GM18861 (cell line): ENCODE results near the gene PACC1.

Source experiments
- ATAC-seq: cut with Tn5 transposase; IDR thresholded peaks from one replicate; pipeline ENCODE4 v1.9.1; 2021; ENCODE audit not compliant: unreplicated experiment

The PACC1 gene

DNA sequence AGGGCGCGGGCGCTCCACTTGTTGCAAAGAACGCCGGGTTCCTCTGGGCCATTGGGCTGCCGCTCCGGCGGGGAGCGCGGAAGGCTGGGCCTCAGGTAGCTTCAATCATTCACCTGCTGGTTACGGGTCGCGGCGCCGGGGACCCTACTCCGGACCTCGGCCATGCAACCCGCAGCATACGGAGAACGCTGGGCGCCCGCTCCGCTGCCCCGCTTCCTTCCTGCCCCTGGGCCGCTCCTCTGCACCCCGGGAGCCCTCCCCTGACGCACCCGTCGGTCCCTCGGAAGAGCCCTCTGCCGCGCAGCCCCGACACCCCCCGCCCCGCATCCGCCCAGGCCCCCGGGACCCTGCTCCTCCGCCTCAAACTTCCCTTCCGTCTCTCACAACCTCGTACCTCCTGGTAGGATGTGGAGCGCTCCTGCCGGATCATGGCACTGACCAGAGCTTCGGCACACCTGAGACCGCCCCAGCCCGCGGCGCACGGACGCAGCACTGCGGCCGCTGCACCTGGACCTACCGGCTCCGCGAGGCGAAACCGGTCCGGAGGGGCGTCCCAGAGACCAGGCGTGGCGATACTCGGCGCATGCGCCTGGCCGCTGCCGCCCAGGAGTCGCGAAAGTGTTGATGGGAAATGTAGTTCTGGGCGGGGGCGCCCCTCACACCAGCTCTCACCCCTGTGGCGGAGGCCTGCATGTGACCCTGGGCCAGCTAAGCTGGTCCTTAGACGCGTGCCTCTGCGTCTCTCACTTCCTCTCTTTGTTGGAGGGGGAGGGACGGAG is at the start of gene PACC1:
PACC1 (minus strand) TSS at position 559 of the 779 bp plus-strand sequence; CDS start at position 430, 129 bp downstream.
- ATAC-seq, result peak; percentile 98

DNA sequence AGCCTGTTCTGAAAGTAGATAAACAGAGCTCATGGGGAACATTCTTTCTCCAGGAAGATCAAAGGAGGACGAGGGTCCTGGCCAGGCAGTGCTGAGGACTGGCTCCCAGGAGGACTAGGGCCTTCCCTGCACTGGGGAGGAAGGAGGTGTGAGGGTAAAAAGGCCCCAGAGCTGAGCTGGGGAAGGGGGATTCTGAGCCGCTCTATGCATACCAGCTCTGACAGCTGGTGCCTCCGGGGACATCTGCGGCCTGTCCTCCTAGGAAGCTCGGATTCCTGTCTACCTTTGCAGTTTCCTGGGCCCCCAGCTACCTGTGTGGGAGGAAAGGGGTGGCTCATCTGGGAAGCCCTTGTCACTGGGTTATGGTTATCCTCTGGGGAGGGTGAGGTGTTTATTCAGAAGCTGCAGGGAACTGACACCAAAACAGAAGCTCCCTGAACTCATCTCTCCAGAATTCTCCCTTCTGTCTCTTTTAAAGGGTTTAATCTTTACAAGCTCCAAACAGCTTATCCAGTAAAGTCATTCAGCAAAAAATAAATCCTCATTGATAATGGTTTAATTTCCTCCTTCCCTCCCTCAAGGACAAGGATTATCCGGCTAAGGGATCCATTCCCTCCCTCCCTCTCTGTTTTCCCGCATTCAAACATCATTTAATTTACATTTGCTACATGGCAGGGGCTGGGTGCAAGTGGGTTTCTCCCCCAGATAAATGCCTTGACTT is 49.0 kb upstream of the PACC1 start:
- no peak for ATAC-seq

DNA sequence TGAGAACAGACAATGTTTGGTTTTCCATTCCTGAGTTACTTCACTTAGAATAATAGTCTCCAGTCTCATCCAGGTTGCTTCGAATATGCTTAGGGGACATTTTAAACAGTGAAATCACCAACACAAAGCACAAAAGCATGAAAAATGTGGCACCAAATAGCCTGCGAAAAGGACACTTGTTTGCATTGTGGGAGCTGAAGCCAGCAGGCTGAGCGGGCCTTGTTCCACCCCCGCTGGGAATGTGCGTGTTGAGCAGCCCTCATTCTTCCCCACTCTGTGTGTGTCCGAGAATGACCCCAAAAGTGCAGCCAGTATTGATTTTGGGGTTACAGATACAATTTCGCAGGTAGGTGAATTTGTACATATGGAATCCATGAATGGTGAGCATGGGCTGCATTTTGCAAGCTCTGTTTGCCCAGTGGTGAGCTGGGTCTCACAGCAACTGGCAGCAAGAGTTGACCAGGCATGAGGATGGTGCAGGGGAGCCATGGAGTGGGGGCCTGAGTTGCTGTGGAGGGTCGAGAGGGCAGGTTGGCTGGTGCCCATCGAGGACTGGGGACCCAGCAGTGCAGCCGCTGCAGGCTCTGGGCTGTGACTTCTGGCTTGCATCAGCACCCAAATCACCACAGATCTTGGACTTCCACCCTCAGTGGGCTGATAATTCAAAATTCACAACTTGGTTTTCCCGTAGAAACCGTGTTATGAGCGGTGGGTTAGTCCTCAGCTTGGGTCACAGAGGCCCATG is 47.4 kb upstream of the PACC1 start:
- no peak for ATAC-seq

DNA sequence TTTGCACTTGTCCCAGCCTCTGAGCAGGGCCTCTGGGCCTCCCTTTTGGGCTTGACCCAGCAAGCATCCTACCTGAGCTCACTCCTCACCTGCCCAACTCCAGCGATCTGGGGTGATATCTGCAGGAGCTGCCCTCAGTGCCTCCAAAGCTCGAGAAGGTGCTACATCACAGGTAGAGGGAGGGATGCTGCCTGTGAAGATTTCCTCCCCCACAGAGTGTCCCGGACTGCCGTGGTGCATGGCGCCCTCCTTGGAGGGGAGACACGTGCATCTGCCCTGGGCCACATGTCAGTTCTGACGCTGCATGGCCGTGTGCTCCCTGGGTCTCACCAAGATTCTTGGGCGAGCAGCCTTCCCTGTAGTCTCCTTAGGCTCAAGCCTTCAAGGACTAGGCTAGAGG is 45.7 kb upstream of the PACC1 start:
- ATAC-seq, result no peak

DNA sequence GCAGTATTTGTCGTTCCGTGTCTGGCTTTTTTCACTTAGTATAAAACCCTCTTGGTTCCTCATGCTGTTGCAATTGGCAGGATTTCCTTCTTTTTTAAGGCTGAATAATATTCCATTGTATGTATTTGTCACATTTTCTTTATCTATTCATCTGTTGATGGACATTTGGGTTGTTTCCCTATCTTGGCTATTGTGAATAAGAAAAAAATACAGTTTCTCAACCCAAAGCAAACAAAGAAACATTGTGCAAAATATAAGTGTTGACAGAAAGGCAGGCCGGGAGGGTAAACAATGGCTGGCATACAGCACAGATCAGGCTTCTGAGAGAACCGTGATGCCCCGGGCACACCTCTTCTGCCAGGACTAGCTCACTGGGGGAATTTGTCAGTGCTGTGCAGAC is 45.0 kb upstream of the PACC1 start:
- ATAC-seq, result no peak

DNA sequence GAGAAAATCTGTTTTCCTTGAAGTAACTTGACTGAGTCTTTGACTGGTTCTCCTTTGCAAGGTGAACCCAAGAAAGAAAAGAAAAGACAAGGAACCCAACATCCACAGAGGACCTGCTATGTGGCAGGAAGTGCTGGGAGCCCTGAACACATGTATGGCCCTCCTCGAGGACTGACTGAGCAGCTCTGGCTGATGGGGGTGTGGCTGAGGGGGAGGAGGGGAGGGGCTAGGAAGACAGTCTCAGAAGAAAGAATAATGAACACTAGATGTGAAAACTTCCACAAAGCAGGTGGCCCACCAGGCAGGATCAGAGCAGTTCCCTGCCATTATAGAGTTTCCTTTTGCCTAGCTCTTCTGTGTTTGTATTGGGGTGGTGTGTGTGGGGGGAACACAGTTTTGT is 44.1 kb upstream of the PACC1 start:
- ATAC-seq, result no peak

DNA sequence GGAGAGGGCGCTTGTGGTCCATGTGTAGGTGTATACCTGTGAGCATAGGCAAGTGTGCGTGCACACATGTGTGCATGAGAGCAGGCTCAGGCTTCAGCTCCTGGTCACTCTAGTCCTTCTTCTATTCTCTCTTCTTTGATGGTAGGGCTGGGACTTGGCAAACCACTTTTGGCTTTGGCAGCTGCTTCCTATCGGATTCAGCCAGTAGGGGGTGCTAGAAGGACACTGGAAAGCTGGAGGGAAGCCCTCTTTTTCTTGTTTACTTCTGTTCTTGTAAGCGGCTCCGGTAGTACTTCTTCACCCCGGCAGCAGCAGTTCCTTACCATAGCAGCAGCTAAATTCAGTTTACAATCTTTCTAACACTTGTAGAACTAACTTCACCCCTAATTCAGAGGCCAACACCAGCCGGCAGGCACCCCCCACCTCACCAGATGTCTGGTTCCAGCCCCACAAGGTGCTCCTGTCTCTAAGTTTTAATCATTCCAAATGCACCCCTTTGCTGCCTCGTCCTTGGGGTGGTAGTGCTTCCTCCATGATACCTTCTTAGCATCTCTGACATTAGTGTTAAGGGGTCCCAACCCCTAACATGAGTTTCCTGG is 43.2 kb upstream of the PACC1 start:
- no peak for ATAC-seq

DNA sequence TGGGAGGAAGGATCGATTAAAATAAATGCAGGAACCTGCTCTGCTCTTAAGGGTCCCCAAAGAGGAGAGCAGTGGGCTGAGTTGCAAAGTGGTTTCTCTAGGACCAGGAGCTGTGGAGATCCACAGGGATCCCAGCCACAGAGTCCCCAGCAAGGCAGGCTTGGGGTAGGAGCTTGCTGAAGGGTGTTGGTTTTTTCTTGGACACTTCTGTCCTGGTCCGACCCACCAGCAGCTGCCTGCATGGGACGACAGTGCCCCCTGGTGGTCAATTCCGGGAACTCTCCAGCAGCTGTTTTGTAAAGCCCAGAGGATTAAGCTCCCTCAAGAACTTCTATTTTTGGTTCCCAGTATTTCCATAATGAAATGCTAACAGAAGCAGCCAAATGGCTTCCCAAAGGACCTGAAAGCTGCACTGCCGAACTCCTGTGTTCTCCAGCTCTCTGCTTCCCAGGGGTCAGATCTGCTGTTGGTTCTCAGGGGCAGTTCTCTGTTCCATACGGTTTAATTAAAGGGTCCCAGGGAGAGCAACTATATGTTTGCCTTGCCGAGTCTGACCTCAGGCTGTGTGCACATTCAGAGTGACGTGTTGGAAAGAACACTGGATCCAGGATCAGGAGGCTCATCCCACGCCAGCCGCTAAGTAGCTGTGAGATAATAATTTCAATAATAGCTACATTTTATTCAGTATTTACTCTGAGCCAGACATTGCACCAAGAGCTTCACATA is 41.3 kb upstream of the PACC1 start:
- ATAC-seq, result peak; percentile 60

DNA sequence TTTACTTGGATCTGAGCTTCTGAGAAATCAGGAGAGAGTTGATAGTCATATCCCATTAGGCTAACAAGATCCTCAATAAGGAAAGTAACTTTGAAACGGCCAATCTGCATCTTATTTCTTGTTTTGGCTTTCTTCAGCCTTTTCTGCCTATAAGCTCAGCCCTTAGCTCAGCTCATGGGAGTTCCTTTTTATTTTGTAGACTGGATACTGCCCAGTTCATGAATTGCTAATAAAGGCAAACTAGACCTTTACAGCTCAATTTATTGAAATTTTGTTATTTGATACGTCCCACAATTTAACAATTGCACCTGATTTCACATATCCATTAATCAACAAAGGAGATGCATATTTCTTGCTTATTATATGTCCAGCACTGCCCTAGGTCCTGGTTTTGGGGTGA is 40.7 kb upstream of the PACC1 start:
- no peak for ATAC-seq

DNA sequence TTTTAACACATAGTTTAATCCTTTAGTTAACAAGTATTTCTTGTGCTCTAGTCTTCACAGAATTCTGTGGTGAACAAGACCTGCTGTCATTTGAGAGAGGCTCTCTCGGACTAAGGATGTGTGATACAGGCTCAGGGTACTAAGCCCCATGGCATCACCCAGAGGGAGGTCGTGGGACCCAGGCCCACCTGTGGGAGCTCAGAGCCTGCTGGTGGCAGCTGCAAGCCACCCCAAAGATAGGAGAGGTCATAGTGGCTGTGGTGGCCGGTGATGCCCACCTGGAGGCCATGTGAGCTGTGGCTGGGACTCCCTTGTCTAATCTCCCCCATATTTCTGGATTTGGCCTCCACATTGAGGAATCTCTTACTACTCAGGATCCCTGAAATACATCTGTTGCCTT is 40.1 kb upstream of the PACC1 start:
- no peak for ATAC-seq

DNA sequence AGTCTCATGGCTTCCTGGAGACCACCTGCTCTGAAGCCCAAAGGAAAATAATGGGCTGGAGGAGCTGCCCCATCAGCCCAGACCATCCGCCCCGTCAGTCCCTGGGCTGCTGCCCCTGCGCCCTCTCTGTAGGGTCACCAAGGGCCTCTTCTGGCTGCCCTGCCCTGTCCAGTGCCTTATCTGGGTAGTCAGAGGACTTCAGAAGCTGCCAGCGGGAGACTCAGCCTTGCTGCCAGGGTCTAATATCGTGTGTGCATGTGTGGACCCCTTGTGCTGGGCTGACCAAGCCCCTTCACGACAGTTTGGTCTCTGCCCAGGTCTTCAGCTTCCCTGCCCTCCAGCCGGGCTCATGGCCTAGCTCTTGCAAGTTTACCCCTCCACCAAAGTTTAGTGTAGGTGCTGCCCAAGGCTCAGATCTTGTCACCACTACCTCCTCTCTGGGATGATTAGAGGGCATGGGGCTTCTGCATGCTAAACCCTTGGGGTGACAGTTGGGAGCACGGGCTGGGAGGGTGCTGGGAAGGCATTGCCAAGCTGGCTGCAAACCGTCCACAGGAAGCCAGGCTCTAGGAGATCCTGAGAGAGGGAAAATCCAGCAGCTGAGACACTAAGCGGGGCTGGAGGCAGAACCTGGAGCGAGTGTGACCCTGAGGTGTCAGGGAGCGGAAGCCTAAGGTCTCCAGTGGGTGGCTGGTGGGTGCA is 38.6 kb upstream of the PACC1 start:
- ATAC-seq, result no peak

DNA sequence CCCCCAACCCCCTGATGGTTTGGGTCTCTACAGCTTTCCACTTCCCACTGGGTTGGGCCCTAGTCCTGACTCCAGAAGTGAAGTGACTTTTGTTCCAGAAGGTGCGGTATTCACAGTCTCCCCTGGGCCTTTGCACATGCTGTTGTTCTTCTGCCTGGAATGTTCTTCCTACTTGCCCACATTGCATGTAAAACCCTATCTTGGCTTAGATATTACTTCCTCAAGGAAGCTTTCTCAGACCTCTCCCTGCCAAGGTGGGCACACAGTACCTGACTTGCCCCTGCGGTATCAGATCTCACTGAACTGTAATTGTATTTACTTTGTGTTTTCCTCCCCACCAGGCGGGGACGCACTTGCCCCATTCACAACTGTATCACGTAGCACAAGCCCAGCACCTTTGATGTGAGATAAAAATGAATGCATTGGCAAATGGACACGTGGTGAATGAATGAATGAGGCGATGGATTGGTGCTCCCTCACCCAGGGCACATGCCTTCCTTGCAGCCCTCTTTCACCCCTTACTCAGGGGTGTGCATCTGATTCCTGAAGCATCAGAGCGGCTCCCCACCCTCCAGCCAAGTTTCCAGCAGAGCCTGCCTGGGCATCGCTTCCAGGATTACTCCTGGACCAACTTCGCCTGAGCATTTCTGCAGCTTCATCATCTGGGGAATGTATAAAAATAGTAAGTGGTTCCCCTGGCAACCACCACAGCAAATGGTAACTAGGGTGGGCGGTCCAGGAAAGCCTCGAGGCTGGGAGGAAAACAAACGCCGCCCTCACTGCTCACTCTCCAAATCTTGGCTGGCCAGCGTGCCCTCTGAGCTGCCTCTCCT is 37.9 kb upstream of the PACC1 start:
- ATAC-seq, result no peak

DNA sequence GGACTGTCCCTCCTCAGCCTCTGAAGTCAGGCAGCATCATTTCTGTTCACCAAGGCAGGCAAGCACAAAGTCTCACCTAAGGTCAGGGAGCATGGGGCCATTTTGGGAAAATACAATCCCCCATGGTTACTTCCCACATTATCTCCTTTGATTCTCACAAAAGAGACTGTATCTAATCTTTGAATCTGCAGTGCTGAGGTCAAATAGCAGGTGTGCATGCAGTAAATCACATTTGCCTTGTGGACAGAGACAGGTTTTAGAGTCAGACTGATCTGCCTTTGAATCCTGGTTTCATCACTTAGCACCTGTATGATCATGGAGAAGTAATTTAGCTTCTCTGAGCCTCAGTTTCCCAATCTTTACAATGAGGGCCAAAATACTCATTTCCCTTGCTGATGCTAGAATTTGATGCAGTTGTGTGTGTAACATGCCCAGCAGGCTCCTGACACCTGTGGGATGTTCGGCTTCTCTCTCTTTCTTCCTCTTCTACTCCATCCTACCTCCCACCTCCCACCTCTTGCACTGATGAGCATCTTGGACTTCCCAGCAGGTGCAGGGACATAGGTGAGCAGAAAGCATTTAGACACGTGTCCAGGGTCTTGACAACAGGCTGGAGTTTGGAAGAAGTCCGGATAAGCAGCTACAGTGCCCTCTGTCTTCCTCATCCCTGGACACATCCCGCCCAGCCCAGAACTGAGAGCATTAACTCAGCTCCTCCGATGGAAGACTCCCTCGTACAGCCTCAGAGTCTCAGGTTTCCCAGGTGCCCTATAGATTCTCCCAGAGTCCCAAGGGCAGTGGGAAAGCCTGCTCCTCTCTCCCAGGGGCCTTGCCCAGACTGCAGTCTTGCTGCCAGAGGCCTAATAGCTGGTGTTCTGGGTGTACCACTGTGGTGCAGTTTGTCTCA is 37.0 kb upstream of the PACC1 start:
- ATAC-seq, result no peak

DNA sequence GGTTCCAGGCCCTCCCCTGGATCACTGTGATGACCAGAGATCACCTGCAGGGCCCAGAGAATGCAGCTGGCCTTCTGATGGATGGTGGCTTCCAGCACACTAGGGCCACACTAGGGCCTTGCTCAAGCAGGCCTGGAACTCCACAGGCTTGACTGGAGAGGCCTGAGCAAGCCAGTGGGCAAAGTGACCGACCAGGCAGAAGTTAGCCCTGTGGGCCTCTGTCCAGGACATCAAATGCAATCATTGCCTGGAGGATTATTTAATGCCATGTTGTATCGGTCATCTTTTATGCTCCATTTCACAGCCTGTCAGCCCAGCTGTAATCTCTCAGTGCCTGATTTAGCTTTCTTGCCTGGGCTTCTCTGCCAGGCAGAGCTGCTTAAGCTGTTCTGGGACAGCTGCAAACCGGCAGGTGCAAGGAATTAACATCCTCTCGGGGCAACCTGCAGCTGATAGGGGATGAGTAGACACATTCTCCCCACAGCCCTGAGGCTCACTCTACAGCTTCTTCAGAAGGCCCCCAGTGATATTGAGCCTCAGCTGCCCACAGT is 35.7 kb upstream of the PACC1 start:
- no peak for ATAC-seq

DNA sequence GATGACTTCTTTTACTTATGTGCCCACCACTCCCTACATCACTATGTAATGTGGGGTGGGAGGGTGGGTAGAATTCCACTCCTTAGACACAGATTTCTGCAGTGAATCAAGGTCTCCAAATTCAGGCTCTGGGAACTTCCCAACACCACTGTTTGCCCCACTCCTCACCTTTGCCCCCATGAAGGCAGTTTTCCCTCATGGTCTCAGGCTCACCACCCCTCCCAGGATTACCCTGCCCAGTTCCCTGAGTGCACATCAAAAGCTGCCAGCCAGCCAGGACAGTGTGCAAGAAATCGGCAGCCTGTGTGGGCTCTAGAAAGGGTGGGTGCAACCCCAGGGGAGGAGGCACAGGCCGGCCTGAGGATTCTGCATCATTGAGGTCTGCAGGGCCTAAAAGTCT is 32.8 kb upstream of the PACC1 start:
- no peak for ATAC-seq

DNA sequence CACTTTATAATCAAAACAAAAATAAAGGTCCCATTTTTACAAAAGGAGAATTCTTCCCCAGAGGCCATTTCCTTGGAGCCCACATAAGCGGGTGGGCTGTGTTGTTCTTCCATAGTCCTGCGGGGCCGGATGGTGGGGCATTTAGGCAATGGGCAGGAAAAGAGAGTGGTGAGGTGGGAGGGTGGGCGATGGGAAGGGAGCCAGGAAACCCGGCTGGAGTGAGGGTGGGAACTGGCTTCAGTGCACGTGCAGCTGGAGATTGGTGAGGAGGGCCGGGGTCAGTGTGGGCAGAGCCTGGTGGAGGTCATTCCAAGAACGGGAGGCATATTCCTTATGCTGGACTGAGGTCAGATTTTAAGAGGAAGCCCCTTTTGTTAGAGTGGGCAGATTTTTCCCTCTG is 31.6 kb upstream of the PACC1 start:
- ATAC-seq, result no peak

DNA sequence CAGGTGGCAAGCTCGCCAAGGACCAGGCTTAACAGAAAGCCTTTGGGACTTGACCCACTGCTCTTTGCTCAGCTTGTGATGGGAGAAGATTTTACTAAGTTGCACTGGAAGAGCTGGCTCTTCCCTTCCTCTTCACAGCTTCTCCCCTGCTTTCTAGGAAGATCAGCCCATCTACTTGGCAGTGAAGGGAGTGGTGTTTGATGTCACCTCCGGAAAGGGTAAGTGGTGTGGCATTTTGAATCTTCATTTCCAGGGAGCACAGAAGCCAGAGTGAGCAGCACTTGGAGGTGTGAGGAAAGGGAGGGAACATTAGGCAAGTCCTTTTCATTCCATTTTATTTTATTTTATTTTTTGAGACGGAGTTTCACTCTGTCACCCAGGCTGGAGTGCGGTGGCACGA is 27.7 kb upstream of the PACC1 start:
- no peak for ATAC-seq

DNA sequence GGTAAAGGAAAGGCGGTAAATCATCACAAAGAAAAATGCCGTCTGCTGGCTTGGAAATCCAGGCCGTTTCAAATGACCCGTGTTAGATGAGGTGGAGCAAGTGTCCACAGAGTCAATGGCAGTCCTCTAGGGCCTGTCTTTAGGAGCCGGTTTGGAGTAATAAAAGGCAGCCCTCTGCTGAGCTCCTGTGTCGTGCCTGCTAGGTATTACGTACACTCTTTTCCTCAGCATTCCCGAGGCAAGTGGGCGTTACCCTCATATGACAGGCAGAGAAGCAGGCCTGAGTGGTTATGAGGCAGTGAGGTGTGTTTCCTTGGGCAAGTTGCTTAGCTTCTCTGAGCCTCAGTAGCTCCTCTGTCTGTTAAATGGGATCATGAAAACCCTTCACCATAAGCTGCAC is 25.7 kb upstream of the PACC1 start:
- no peak for ATAC-seq
